ENCODE results near the gene LRRFIP2.

DNA sequence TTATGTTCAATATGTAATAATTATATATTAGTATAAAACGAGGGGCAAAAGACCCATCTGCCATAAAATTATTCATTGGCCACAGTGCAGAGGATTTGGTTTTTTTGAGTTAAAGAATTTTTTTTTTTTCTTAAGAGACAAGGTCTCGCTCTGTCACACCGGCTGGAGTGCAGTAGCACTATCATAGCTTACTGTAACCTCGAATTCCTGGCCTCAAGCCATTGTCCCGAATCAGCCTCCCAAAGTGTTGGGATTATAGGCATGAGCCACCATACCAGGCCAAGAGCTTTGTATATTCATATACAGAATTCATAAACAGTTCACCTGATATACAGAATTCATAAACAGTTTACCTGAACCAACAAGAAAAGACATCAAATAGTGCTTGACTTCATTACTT is 20.2 kb upstream of the LRRFIP2 start:
- no peak for TF ChIP-seq POLR2A (IDR thresholded peaks at IDR 0.05)
- TF ChIP-seq, protein P1, sequence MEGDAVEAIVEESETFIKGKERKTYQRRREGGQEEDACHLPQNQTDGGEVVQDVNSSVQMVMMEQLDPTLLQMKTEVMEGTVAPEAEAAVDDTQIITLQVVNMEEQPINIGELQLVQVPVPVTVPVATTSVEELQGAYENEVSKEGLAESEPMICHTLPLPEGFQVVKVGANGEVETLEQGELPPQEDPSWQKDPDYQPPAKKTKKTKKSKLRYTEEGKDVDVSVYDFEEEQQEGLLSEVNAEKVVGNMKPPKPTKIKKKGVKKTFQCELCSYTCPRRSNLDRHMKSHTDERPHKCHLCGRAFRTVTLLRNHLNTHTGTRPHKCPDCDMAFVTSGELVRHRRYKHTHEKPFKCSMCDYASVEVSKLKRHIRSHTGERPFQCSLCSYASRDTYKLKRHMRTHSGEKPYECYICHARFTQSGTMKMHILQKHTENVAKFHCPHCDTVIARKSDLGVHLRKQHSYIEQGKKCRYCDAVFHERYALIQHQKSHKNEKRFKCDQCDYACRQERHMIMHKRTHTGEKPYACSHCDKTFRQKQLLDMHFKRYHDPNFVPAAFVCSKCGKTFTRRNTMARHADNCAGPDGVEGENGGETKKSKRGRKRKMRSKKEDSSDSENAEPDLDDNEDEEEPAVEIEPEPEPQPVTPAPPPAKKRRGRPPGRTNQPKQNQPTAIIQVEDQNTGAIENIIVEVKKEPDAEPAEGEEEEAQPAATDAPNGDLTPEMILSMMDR (IDR thresholded peaks at IDR 0.05): no peak
